Measurements from ENCODE around the gene TSR2.
"Not testable (repeated sequence)": the region's sequence is repeated elsewhere in the genome, so short reads cannot be mapped to it uniquely, and the experiment has no call there.

The TSR2 gene

DNA sequence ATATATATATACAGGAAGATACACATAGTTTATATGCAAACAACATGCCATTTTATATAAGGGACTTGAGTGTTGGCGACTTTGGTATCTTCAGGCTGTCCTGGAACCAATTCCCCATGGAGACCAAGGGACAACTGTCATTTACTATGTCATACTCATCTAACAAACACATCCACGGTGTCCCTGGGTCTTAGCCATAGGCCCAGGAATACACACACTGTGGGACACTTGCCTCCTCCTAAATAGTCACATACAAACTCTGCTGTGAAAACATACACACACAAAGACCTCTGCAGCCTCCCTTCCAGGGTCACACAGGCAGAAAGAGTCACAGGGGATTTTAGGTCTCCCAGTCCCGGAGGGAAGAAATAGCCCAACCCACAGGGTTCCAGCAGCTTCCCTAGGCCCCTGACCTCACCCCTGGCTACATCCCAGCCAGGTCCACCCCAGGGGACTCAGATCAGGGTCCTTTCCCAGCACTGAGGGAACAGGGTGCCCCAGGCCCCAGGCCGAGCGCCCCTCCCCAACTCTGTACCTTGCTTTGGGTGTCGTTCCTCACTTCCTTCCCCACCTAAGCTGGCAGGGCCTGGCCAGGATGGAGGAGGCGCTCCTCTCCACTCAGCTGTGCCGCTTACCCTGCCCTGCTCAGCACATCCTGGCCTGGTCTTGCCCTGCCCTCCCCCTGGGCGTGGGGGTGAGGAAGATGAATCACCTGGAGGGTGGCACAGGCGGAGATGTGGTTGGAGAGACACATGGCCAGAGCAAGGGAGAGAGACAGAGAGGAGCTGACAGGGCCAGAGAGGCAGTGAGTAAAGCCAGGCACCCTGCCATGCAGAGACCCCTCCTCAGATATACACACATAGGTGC, 34.0 kb downstream of the TSR2 start:
- no peak for DNase-seq

DNA sequence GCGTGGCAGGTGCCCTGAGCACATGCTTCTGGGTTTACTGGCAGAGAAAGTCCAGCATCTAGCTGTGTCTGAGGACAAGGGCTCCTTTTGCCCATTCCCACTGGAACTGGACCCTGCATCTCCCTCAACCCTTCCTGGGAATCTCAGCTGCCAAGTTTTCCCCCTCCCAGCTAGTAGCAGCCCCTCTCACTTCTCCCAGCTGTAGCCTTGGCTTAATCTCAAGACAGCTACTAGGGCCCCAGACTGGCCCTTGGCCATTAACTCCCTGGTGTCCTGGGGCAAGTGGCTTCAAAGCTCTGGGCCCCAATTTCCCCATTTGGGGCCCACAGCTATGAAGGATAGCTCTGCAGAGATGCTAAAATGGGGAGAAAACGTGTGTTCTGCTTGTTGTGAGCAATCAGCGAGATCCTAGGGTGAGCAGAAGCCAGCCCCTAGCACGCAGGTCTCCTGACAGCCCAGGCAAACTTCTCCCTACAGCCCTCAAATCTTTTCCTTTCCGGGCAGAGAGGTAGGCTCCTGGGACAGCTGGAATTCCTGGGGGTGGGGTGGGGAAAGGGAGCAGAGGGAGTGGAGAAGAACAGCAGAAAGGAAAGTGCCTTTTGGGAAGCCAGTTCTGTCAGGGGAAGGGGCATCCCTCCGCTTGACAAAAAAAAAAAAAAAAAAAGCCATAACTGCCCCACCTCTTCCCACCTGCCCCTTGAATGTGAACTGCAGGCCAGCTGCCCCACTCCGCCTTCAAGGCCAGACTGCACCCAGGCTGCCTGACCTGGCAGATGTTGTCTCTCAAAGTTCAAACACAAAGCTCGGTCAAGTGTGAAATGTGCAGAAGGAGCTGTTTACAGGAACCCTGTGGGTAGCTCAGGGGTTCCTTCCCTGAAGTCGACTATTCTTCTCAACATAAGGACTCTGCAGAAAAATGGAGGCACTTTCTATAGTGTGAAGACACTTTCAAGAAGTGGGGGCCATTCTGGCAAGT, 39.2 kb downstream of the TSR2 start:
- DNase-seq = no peak

GRCh38 chrX:54482839-54483593, 42.8 kb downstream of the TSR2 start:
- DNase-seq = no peak

DNA sequence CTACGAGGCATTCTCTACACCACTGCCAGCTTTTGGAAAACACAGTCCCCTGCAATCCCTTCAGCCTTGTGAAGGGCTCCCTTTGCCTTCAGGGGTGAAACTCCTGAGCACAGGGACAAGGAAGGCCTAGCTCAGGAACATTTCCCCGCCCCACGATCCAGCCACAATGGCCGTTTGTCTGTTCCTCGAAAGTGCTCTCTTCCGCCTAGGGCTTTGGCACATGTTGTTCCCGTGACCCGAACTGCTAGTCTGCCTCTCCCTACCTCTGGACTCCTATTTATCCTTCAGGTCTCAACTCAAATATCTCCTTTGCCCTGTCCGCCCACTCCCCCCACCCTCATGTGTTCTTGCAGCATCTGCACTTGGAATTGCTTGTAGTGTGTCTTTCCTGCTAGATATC, 43.7 kb downstream of the TSR2 start:
- DNase-seq = no peak

DNA sequence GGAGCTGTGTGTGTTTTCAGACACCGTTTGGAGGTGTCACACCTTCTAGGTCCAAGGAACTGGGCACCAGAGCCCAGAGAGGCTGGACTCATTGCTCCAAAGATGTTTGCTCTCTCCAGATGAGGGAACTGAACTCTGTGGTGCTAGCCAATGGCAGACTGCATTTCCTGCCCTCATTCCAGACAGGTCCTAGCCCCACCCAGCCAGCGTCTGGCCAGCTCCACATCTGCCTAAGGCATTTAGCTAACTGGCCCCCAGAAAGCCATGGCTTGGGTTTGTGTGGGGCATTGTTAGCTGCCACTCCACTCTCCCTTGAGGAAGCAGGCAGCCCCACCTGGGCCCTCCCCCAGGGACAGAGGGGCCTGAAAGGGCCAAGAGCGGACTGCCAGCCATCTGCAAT, 44.5 kb downstream of the TSR2 start:
- no peak for DNase-seq

DNA sequence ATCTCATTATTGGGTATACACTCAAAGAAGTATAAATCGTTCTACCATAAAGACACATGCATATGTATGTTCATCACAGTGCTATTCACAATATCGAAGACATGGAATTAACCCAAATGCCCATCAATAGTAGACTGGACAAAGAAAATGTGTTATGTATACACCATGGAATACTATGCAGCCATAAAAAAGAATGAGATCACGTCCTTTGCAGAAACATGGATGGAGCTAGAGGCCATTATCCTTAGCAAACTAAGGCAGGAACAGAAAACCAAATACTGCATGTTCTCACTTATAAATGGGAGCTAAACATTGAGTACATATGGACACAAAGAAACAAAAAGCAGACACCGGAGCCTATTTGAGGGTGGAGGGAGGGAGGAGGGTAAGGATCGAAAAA, 49.6 kb downstream of the TSR2 start:
- DNase-seq = not testable (repeated sequence)

GRCh38 chrX:54492340-54492739, 52.1 kb downstream of the TSR2 start:
- no peak for DNase-seq

DNA sequence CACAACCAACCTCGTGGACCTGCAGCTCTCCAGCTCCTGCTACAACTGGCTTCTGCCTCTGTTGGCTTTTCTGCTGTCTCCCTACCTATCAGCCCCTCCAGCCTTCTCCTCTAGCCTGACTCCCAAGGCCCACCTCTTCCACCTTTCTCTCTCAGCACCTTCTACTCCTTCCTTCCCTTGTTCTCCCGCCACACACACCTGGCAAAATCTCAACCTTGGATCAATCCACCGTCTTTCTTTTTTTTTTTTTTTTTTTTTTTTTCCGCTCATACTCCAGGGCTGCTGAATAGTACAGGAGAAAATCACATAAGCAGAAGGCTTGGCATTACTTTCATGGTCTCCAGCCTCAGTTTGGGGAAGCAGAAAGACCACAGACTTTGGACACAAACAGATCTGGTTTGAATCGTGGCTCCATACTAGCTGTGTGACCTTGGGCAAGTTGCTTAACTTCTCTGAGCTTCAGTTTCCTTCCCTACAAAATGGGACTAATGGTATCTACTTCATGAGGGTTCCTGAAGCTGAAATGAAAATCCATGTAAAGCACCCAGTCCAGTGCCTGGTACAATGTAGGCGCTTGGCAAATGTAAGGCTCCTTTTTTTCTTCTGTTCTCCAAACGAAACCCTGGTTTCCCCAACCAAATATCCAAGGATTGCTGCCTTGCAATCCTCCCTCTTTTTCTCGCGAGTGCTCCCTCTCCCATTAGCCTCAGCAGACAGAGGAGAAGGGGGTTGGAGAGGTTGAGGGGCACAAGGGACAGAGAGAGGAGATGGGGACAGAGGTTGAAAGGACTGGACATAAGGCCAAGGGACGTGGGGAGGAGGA, 54.2 kb downstream of the TSR2 start:
- no peak for DNase-seq

Data from COR-L47 (cell line).